Measurements from ENCODE around the gene ZNF227. TPM values are rescaled to one million over a fixed set of nuclear protein-coding genes. Genes with fewer than 3 reads are reported as not detected.
"Not testable (repeated sequence)": the region's sequence is repeated elsewhere in the genome, so short reads cannot be mapped to it uniquely, and the experiment has no call there.

ZNF227 gene
- total RNA-seq, 1 donor, result 18.3 TPM

- TF ChIP-seq CTCF (IDR thresholded peaks at IDR 0.05; ENCODE audit: insufficient read depth, low read length), result no peak
- DNase-seq (ENCODE audit: low read depth), result no peak
- H3K4me3 ChIP-seq (ENCODE audit: low read depth, low read length), result no peak overlapping the region
These were observed 30.2 kb upstream of the ZNF227 start for GRCh38 chr19:44182145-44182544.

- DNase-seq (ENCODE audit: low read depth), result no peak
- no peak for TF ChIP-seq CTCF (IDR thresholded peaks at IDR 0.05; ENCODE audit: insufficient read depth, low read length)
These were observed 22.3 kb upstream of the ZNF227 start for GRCh38 chr19:44190020-44190419.

GRCh38 chr19:44192127-44192526 is 20.2 kb upstream of the ZNF227 start:
- no peak overlapping the region for H3K4me3 ChIP-seq (ENCODE audit: low read depth, low read length)
- TF ChIP-seq CTCF (IDR thresholded peaks at IDR 0.05; ENCODE audit: insufficient read depth, low read length), result no peak
- no peak for DNase-seq (ENCODE audit: low read depth)

More at GRCh38 chr19:44190020-44190419, 22.3 kb upstream of the ZNF227 start:
- H3K4me3 ChIP-seq (ENCODE audit: low read depth, low read length), result no peak overlapping the region

- no peak for TF ChIP-seq CTCF (IDR thresholded peaks at IDR 0.05; ENCODE audit: insufficient read depth, low read length)
- H3K4me3 ChIP-seq (ENCODE audit: low read depth, low read length), result no peak overlapping the region
- no peak for DNase-seq (ENCODE audit: low read depth)
These were observed 15.6 kb upstream of the ZNF227 start for GRCh38 chr19:44196772-44197171.

- no peak overlapping the region for H3K4me3 ChIP-seq (ENCODE audit: low read depth, low read length)
- no peak for TF ChIP-seq CTCF (IDR thresholded peaks at IDR 0.05; ENCODE audit: insufficient read depth, low read length)
- peak; percentile 81 for DNase-seq (ENCODE audit: low read depth)
These were observed 9.9 kb upstream of the ZNF227 start for GRCh38 chr19:44202470-44202869.

GRCh38 chr19:44202974-44203373 is 9.4 kb upstream of the ZNF227 start:
- no peak for DNase-seq (ENCODE audit: low read depth)
- no peak for TF ChIP-seq CTCF (IDR thresholded peaks at IDR 0.05; ENCODE audit: insufficient read depth, low read length)
- H3K4me3 ChIP-seq (ENCODE audit: low read depth, low read length), result no peak overlapping the region

GRCh38 chr19:44203877-44204276 is 8.5 kb upstream of the ZNF227 start:
- not testable (repeated sequence) for H3K4me3 ChIP-seq (ENCODE audit: low read depth, low read length); DNase-seq (ENCODE audit: low read depth)

Data from fibroblast of the aortic adventitia (primary cell).